Stimulated activated CD8-positive, alpha-beta memory T cell treated with anti-CD3 and anti-CD28 coated beads, Interleukin-12 subunit alpha, Interleukin-12 subunit beta, amount 100 ng/mL, for 24 hours (primary cell): ENCODE data around the gene SMC3.
"Not testable (repeated sequence)": the region's sequence is repeated elsewhere in the genome, so short reads cannot be mapped to it uniquely, and the experiment has no call there.

ENCODE experiments used
- DNase-seq: peaks from one replicate; pipeline ENCODE4 v3.0.0-alpha.2; 2020; ENCODE audit errors: extremely low read depth

Gene SMC3

DNA sequence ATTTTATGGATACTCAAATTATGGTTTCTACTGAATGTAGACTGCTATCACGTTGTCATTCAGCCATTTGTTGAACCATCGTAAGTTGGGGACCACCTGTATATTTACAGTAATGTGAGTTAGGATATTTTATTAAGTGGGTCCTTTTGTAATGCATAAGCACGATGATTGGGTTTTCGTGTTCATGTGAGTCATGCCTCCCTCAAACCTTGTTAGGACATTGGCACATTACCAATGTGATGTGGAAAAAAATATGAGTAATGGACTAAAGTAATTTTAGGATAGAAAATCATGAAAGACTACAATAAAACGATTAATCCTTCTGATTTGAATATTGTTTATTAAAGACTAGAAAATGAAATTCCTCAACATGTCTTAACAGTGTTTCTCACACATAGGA, 8.7 kb downstream of the SMC3 start:
- DNase-seq = no peak

DNA sequence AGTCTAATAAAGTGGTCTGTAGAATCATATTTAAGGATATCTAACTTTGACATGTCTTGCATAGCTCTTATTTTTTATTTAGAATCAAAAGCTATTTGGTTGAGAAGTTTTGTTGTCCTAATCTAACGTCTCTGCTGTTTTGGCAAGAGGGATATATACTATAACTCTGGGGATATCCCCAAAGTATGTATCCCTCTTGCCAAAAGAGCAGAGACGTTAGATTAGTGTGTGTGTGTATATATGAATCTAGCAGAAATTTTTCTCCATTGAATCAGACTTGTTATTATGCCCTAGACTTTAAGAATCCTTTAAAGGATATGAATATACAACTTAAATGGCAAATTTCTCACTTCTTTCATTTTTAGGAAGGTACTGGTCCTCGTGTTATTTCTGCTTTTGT, 9.6 kb downstream of the SMC3 start:
- no peak for DNase-seq

DNA sequence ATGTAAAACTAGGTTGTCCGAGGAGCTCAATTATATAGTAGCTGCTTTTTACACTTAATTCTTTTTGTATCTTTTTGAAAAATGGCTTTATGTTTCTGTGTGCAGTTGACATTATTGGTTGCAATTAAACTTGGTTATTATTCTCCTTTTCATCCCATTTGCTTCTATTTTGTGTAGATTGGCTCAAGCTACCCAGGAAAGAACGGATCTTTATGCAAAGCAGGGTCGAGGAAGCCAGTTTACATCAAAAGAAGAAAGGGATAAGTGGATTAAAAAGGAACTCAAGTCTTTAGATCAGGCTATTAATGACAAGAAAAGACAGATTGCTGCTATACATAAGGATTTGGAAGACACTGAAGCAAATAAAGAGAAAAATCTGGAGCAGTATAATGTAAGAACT, 16.5 kb downstream of the SMC3 start:
- no peak for DNase-seq

DNA sequence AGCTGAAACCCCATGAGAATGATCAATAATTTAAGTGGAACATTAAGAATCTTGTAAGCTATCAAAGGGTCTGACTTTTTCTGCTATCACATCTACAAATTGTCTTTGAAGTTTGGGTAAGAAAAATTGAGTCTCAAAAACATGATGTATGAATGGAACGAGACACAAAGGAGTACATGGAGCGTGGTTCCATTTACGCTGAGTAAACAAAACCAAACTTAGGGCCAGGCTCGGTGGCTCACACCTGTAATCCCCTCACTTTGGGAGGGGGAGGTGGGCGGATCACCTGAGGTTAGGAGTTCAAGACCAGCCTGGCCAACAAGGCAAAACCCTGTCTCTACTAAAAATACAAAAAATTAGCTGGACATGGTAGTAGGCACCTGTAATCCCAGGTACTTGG, 24.3 kb downstream of the SMC3 start:
- no peak for DNase-seq

DNA sequence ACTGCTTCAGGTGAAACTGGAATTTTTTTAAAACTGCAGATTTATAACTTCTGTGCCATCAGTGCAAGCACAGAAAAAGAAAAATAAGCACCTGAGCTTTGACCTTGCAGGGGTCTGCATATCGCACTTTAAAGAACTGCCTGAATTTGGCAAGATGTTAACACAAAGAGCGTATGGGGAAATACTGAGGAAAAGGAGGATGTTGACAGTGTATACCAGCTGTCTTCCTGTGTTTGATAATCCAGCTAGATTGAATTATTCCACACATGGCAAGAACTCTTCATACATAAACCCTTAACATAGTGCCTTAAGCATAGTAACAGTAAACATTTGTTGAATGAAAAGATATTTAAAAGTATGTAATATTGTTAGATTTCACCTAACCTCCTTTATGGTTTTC, 30.0 kb downstream of the SMC3 start:
- no peak for DNase-seq

DNA sequence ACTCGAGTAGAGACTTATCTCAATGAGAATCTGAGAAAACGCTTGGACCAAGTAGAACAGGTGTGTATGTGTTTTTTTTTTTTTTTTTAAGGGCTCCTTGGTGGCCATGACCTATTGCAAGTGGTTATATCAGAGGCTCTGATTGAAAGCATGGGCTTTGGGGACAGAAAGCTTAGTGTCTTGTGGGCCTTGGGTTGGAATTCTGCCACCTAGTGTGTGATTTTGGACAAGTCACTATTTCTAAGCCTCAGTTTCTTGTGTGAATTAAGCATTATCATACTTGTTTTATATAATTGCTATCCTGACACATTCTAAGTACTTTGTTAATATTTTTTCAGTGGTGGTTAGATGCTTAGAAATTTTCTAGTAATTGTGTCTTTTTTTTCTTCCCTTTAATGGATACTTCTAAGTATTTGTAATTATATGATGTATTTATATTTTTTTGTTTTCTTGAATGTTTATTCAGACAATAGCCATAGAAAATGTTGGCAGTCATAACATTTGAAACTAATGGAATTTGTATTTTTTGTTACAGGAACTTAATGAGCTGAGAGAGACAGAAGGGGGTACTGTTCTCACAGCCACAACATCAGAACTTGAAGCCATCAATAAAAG, 33.1 kb downstream of the SMC3 start:
- DNase-seq = no peak

DNA sequence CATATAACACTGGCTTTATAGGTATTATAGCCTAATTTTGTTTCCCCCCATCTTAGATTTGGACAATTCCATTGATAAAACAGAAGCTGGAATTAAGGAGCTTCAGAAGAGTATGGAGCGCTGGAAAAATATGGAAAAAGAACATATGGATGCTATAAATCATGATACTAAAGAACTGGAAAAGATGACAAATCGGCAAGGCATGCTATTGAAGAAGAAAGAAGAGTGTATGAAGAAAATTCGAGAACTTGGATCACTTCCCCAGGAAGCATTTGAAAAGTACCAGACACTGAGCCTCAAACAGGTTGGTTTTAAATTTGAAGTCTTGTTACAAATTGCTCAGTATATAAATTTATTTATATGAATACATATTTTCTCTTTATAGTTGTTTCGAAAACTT, 34.1 kb downstream of the SMC3 start:
- DNase-seq = no peak

DNA sequence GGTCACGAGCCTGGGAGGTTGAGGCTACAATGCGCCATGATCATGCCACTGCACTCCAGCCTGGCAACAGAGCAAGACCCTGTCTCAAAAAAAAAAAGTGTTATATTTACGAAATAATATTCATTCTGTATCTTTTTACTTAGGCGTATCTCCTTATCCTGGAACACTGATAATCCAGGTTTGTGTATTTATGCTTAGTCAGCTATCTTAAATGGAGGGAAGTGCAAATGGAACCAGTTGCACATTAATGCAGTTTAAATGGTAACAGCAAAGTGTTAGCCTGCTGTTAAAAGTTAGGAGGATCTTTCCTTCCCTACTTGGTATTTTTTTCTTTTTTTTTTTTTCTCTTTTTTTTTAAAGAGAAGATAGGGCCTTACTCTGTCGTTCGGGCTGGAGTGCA, 40.6 kb downstream of the SMC3 start:
- no peak for DNase-seq

DNA sequence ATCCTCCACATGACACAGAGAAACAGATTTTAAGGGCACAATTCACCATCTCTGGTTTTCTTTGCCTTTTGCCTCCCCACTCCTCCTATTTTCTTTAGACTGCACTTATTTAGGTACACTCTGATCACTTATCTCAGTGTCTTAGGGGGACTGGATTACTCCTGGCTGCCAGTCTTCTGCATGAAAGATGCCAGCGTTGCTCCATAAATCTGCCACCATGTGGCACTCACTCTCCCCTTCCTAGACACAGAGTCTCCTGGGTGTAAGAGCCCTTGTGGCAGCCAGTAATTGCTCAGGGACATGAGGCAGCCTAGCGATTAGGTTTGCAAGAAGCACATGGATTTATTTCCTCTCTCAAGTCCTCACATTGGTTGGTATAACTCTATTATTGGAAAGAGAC, 42.1 kb downstream of the SMC3 start:
- no peak for DNase-seq

DNA sequence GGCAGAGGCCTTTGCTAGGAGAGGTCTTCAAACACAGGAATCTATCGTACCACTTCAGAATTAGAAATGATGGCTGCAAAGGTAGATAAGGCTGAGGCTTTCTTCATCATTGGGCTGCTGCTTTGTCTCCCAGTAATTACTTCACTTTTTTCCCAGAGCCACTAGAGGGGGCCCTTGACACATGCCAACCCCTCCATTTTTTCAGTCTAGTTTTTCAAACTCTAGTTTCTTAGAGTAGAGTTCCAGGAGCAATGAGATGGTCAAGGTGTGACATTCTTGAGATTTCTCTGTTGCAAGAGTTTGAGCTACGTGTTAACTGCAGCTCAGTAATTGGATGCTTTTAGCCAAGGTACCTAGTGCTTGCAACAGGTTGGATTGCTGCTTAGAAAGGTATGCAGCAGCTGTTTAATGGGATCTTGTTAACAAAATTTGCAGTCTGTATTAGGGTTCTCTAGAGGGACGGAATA, 42.8 kb downstream of the SMC3 start:
- DNase-seq = no peak

DNA sequence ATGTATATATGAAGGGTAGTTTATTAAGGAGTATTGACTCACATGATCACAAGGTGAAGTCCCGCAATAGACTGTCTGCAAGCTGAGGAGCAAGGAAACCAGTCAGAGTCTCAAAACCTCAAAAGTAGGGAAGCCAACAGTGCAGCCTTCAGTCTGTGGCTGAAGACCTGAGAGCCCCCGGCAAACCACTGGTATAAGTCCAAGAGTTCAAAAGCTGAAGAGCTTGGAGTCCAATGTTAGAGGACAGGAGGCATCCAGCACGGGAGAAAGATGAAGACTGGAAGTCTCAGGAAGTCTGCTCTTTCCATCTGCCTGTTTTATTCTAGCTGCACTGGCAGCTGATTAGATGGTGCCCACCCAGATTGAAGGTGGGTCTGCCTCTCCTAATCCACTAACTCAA, 43.3 kb downstream of the SMC3 start:
- not testable (repeated sequence) for DNase-seq

DNA sequence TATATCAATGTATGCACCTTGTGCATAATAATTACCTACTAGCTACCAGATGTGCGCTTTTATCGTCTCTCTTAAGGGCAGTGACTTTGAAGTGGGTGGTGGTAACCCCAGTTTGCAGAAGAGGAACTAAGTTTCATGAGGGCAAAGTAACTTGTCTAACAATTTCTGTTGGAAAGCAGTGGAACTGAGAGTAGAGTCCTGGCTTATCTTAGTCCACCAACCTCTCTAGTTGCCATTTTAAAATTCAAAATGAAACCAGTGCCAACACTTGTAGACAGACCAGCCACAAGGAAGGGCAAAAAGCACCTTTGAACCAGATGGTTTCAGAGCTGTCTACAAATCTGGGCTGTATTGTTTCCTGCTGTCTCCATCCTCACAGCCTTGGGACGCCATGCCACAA, 44.6 kb downstream of the SMC3 start:
- DNase-seq = no peak

DNA sequence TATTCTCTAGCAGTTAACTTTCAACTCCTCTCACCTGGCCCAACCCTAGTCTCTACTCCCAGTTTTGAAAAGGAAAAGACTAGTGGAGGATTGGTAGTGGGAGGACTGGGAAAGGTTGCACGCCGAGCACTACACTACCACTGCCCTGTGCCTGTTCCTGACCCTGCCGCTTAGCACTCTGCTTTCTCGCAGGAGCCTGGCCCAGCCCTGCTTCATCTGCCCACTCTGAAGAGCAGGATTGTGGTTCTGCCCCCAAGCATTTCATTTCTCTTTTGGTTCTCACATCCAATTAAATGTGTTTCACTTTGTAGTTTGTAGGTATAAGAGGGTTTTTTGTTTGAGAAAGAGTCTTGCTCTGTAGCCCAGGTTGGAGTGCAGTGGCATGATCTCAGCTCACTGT, 45.1 kb downstream of the SMC3 start:
- DNase-seq = no peak

DNA sequence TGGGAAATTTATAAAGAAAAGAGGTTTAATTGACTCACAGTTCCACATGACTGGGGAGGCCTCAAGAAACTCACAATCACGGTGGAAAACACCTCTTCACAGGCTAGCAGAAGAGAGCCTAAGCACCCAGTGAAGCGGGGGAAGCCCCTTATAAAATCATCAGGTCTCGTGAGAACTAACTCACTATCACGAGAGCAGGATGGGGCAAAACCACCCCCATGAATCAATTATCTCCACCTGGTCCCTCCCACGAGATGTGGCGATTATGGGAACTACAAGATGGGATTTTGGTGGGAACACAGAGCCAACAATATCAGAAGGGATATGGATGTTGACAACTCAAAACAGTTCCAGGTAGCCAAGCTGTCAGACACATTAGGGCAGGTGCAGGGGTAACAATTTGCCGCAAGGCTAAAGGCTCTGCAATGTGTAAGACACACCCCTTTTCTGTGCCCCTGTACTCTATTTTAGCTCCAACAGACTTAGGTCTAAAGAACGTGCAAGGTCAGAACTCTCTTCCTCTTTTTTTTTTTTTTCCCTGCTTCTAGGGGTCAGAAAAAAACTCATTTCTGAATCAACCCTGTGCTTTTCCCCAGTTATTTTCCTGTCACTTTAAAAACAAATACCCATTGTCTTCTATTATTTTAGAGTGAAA, 46.0 kb downstream of the SMC3 start:
- no peak for DNase-seq

DNA sequence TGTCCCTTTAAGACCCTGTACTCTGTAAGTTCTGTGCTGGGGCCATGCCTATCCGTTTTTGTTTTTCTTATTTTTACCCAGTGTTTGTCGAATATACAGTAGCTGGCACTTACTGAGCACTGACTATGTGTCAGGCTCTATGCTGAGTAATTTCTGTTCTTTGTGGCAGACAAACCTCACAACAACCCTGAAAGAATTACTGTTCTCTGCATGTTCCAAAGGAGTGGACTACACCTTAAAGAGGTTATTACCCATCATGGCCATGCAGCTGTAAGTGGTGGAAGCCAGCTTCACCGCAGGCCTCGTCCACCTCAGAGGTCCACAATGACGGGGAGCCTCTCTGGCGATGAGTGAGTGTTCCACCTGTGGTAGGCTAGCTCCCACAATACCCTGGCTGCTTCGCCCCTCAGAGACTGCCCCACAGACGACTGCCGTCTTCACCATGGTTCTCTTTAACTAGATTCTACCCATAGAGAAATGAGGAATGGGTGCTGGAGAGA, 46.6 kb downstream of the SMC3 start:
- DNase-seq = no peak

DNA sequence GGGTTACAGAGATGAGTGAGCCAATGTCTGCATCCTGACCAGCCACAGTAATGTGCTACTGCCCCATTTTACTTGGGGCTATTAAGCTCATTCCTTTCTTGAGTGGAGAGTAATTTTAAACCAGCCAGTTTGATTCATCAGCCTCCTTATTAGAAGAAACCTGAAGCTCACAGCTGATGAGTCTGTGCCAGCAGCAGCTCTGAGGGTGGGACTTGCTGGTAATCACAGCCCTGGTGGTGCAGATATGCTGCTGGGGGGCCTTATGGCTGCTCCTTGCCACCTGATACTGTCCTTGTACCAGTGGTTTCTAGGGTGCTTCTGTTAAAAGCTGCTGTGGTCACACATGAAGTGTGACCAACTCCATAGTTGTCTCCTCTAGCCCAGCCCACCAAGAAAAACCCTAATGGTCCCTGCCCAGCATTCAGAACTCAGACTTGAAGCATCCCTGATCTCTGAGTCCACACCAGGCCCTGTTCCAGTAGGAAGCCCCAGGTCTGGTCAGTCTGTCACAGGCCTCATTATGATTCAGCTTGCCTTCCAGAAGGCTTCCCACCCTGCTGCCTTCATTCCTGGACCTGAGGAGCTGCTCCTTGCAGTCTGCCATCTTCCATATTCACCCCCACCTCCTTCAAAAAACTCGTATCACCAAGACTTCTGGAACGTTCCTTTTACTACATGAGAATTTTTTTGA, 47.7 kb downstream of the SMC3 start:
- DNase-seq = no peak

DNA sequence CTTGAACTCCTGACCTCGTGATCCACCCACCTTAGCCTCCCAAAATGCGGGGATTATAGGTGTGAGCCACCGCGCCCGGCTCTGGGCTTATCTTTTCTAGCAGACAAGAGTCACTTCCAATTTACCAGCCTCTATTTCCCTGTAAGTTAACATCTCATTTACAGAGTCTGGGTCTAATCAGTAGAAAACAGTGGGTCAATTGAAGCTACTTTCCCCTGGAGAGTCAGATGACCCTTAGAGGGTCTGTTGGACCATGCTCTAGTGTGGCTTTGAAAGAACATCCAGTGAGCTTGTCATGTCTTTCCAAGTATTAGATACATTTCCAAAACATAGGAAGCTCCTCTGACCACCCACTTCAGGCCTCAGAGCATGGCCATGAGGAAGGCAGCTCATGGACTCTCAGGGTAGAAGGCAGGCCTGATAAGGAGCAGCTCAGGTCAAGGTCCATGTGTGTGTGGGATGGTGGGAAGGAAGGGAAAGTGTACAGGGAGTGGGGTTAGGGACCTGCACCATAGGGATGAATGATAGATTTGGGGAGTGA, 49.1 kb downstream of the SMC3 start:
- DNase-seq = no peak

DNA sequence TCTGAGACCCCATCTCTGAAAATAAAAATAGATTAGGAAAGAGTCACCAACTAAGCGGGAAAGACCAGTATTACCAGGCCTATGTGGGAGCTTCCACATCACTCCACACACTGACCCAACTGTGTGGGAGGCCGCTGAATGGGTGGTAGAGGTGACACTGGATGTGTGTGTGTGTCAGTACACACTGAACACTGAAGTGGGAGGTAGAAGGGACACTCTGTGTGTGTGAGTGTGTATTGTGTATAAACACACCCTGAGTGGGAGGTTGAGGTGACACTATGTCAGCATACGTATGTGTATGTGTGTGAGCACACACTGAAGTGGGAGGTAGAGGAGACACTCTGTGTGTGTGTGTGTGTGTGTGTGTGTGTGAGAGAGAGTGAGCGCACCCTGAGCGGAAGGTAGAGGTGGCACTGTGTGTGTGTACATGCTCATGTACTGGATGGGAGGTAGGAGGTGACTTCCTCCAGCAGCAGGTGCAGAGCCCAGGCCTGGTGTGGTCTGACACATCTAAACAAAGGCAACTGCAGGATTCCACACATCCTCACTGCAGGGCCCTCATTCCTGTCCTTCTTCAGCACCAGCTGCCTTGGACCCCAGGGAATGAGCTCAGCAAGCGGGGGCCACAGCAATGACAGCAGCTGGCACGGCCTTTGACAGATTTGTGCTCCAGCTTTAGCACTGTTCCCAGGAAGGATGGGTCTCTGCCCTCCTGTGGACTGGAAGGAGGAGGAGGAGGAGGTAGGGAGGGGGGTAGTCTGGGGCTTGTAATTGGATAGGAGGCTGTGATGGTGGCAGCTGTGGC, 50.1 kb downstream of the SMC3 start:
- DNase-seq = no peak

DNA sequence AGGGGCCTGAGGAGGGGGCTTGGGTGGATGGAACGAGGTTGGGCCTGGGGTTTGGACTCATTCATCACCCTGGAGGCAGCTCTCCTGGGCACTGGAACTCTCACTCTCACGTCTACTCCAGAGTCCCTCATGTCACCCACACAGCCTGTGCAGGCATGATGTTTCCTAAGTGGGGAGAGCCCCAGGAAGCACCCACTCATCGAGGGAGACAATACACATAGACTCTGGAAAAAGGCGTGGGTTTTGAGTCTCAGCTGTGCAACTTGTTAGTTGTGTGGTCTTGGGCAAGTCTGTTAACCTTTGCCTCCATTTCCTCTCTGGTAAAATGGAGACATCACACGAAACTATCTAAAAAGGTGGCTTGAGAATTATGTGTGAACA, 50.7 kb downstream of the SMC3 start:
- no peak for DNase-seq

DNA sequence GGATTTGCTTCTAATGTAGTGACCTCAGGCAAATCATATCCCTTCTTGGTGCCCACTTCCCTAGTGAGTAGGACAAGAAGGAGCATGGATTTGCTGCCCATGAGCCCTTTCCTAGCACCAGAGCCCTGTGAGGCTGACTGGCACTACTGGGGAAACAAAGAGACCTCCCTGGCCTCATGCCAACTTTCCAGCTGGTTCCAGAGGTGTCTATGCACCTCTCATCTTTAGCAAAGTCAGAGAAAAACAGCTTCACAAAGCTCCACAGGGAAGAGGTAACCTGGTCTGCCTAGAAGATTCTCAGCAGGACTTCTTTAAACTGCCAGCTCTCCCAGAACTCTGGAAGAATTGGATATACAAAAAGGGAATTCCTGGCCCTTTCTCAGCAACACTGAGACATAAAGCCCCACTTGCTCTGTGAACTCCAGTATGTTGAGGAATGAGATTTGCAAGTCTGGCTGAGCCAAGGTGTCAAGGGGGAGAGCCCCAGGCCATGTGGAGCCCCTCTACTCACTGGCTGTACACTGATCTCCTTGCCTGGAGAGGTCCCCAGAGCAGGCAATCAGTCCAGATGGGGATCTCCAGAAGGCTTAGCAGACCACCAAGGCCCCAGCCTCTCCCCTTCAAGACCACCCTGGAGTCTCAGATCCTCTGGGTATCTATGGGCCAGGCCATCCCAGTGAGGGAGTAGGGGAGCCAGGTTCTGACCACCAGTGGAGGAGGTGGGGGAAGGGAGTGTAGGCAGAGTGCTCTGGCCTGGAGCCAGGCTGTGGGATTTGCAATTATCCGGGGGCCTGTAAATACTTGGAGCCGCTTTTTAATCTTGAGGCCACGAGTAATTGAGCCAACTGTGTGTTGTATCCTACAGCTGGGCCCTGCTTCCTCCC, 52.3 kb downstream of the SMC3 start:
- no peak for DNase-seq

DNA sequence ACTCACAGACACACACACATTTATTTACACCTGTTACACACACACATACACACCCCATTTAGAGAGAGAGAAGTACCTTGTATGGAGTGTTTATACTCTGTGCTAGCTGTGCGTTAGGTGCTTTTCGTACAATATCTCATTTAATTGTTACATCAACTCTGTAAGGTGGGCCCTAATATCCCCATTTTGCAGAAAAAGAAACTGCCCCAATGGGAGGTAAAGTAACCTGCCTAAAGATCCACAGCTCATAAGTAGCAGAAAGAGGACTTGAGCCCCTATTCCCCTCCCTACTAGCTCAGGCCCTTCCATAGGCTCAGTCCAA, 52.9 kb downstream of the SMC3 start:
- no peak for DNase-seq
